K562 (cell line): ENCODE measurements around the gene UFC1. TPM values are rescaled to one million over a fixed set of nuclear protein-coding genes. Genes with fewer than 3 reads are reported as not detected.

Experiments used
- IRF2 ChIP-seq: sonication (generic); formaldehyde crosslinking; IDR thresholded peaks from 2 replicates; pipeline ENCODE4 v1.8.1; 2022; ENCODE audit warnings: mild to moderate bottlenecking, missing genetic modification reagents
- MAX ChIP-seq: sonication (generic); formaldehyde crosslinking; IDR thresholded peaks from 2 replicates; pipeline ENCODE4 v1.9.0; 2022; ENCODE audit warnings: mild to moderate bottlenecking, missing genetic modification reagents
- POLR3G ChIP-seq: IDR thresholded peaks from 2 replicates; pipeline ENCODE4 v1.6.1; 2011; ENCODE audit not compliant: insufficient read length, insufficient replicate concordance; ENCODE audit errors: extremely low read depth
- RCOR1 ChIP-seq, 2 experiments: IDR thresholded peaks; 2 replicates each; pipeline ENCODE4 v1.6.1; 2012; ENCODE audit warnings: low read depth in 2 of 2, low read length in 2 of 2, borderline replicate concordance in 1 of 2, improper control_type of control experiment in 1 of 2
- SNRNP70 ChIP-seq: fragments of 200-400 bp; formaldehyde crosslinking; optimal IDR thresholded peaks from 2 replicates; pipeline ENCODE3; 2017; ENCODE audit warnings: low read depth, low read length
- ZNF184 ChIP-seq: sonication (generic); formaldehyde crosslinking; IDR thresholded peaks from 2 replicates; pipeline ENCODE4 v1.5.0; 2020; ENCODE audit warnings: missing genetic modification reagents
- ZNF592 ChIP-seq: fragments of 450-650 bp; IDR thresholded peaks from 2 replicates; pipeline ENCODE4 v1.6.1; 2017; ENCODE audit warnings: antibody characterized with exemption, mild to moderate bottlenecking
- polyA plus RNA-seq, 8 experiments: library from polyadenylated mRNA; depleted of rRNA in 4 of 8; stranded (reverse) in 5 of 8; unstranded in 3 of 8; fragments of >200 nt; fragmentation: Nextera tagmentation in 2 of 8; fragmentation: Illumina TruSeq in 1 of 8; extraction: Ambion mirVana in 2 of 8; extraction: Trizol in 1 of 8; gene quantifications; 2 replicates each; pipeline versions ENCODE4 v1.2.1 to v1.2.3, GENCODE V29; 2011 to 2014; ENCODE audit warnings: inconsistent platforms in 1 of 8, missing spikeins in 1 of 8
- total RNA-seq, 7 experiments: library from RNA; depleted of rRNA in 6 of 7; stranded (reverse); fragments of >200 nt in 6 of 7; fragmentation: Illumina TruSeq in 2 of 7; extraction: Trizol in 2 of 7; gene quantifications; 2 replicates each; pipeline versions ENCODE4 v1.2.1 to v1.2.3, GENCODE V29; 2011 to 2021; ENCODE audit warnings: low replicate concordance in 1 of 7
- TF ChIP-seq, protein P1 (sequence below): fragments of 200-800 bp; sonication (Bioruptor generic); IDR thresholded peaks from 2 replicates; pipeline ENCODE4 v1.6.1; 2016; ENCODE audit warnings: missing genetic modification characterization, missing compliant biosample characterization
- TF ChIP-seq, protein P2 (sequence below): sonication (generic); formaldehyde crosslinking; IDR thresholded peaks from 2 replicates; pipeline ENCODE4 v1.5.0; 2020; ENCODE audit warnings: missing genetic modification reagents
- TF ChIP-seq, protein P3 (sequence below): fragments of 450-650 bp; IDR thresholded peaks from 2 replicates; pipeline ENCODE4 v1.6.1; 2017; ENCODE audit warnings: antibody characterized with exemption
- TF ChIP-seq, protein P4 (sequence below): fragments of 450-650 bp; IDR thresholded peaks from 2 replicates; pipeline ENCODE4 v1.6.1; 2016; ENCODE audit warnings: antibody characterized with exemption
- TF ChIP-seq, protein P5 (sequence below): fragments of 250-450 bp; sonication (Bioruptor Pico); IDR thresholded peaks from 2 replicates; pipeline ENCODE4 v1.4.0; 2020; ENCODE audit warnings: mild to moderate bottlenecking, moderate library complexity

UFC1 gene
- total and polyA plus RNA-seq, 9 of the 15 experiments (the other 6 are each of a cell fraction or from before 2014, with no cell fraction given): 92.8 to 220 (median 161) TPM

DNA sequence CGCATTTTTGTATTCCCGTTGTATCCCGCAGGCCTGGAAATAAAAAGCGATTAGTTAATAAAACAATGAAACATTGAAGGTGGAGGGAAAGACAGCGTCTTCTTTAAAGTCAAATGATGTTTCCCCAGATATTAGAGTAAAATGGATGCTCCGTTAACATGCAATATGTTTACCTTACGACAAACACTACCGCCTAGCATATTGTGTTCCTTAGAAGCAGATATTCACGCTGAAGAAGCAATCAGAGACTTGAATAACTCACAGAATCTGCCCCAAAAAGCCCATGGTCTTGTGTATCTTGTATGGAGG, 24.1 kb downstream of the UFC1 start (continued):
- TF ChIP-seq, protein P1, sequence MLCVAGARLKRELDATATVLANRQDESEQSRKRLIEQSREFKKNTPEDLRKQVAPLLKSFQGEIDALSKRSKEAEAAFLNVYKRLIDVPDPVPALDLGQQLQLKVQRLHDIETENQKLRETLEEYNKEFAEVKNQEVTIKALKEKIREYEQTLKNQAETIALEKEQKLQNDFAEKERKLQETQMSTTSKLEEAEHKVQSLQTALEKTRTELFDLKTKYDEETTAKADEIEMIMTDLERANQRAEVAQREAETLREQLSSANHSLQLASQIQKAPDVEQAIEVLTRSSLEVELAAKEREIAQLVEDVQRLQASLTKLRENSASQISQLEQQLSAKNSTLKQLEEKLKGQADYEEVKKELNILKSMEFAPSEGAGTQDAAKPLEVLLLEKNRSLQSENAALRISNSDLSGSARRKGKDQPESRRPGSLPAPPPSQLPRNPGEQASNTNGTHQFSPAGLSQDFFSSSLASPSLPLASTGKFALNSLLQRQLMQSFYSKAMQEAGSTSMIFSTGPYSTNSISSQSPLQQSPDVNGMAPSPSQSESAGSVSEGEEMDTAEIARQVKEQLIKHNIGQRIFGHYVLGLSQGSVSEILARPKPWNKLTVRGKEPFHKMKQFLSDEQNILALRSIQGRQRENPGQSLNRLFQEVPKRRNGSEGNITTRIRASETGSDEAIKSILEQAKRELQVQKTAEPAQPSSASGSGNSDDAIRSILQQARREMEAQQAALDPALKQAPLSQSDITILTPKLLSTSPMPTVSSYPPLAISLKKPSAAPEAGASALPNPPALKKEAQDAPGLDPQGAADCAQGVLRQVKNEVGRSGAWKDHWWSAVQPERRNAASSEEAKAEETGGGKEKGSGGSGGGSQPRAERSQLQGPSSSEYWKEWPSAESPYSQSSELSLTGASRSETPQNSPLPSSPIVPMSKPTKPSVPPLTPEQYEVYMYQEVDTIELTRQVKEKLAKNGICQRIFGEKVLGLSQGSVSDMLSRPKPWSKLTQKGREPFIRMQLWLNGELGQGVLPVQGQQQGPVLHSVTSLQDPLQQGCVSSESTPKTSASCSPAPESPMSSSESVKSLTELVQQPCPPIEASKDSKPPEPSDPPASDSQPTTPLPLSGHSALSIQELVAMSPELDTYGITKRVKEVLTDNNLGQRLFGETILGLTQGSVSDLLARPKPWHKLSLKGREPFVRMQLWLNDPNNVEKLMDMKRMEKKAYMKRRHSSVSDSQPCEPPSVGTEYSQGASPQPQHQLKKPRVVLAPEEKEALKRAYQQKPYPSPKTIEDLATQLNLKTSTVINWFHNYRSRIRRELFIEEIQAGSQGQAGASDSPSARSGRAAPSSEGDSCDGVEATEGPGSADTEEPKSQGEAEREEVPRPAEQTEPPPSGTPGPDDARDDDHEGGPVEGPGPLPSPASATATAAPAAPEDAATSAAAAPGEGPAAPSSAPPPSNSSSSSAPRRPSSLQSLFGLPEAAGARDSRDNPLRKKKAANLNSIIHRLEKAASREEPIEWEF (CRISPR knock-in tag): 0 out of 2 replicates have a peak, but pooled peaks have one; percentile 38
- no peak for TF ChIP-seq ZNF184 (CRISPR knock-in tag)
- TF ChIP-seq, protein P2, sequence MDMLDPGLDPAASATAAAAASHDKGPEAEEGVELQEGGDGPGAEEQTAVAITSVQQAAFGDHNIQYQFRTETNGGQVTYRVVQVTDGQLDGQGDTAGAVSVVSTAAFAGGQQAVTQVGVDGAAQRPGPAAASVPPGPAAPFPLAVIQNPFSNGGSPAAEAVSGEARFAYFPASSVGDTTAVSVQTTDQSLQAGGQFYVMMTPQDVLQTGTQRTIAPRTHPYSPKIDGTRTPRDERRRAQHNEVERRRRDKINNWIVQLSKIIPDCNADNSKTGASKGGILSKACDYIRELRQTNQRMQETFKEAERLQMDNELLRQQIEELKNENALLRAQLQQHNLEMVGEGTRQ (CRISPR knock-in tag): no peak
- TF ChIP-seq RCOR1 (IDR thresholded peaks at IDR 0.05; ENCODE audit: borderline replicate concordance in 1 of 2, low read depth in 2 of 2, low read length in 2 of 2): no peak
- TF ChIP-seq SNRNP70: no peak
- no peak for TF ChIP-seq IRF2
- TF ChIP-seq, protein P3, sequence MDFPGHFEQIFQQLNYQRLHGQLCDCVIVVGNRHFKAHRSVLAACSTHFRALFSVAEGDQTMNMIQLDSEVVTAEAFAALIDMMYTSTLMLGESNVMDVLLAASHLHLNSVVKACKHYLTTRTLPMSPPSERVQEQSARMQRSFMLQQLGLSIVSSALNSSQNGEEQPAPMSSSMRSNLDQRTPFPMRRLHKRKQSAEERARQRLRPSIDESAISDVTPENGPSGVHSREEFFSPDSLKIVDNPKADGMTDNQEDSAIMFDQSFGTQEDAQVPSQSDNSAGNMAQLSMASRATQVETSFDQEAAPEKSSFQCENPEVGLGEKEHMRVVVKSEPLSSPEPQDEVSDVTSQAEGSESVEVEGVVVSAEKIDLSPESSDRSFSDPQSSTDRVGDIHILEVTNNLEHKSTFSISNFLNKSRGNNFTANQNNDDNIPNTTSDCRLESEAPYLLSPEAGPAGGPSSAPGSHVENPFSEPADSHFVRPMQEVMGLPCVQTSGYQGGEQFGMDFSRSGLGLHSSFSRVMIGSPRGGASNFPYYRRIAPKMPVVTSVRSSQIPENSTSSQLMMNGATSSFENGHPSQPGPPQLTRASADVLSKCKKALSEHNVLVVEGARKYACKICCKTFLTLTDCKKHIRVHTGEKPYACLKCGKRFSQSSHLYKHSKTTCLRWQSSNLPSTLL: no peak
- no peak for TF ChIP-seq POLR3G
- TF ChIP-seq ZNF592: 0 out of 2 replicates have a peak, but pooled peaks have one; percentile 6
- TF ChIP-seq, protein P4, sequence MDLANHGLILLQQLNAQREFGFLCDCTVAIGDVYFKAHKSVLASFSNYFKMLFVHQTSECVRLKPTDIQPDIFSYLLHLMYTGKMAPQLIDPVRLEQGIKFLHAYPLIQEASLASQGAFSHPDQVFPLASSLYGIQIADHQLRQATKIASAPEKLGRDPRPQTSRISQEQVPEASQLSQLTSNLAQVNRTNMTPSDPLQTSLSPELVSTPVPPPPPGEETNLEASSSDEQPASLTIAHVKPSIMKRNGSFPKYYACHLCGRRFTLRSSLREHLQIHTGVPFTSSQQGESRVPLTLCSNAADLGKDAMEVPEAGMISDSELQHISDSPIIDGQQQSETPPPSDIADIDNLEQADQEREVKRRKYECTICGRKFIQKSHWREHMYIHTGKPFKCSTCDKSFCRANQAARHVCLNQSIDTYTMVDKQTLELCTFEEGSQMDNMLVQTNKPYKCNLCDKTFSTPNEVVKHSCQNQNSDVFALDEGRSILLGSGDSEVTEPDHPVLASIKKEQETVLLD: peak; percentile 50; the same call in 1 of the 2 replicates
- no peak for TF ChIP-seq MAX (CRISPR knock-in tag)
- TF ChIP-seq, protein P5, sequence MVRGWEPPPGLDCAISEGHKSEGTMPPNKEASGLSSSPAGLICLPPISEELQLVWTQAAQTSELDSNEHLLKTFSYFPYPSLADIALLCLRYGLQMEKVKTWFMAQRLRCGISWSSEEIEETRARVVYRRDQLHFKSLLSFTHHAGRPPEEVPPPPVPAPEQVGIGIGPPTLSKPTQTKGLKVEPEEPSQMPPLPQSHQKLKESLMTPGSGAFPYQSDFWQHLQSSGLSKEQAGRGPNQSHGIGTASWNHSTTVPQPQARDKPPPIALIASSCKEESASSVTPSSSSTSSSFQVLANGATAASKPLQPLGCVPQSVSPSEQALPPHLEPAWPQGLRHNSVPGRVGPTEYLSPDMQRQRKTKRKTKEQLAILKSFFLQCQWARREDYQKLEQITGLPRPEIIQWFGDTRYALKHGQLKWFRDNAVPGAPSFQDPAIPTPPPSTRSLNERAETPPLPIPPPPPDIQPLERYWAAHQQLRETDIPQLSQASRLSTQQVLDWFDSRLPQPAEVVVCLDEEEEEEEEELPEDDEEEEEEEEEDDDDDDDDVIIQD (CRISPR knock-in tag): no peak
